ENCODE data around the gene C11orf21. TPM values are rescaled to one million over a fixed set of nuclear protein-coding genes. Genes with fewer than 3 reads are reported as not detected.
"Not testable (repeated sequence)": the region's sequence is repeated elsewhere in the genome, so short reads cannot be mapped to it uniquely, and the experiment has no call there.

C11orf21 gene
- total RNA-seq: 20.4 and 21.2 TPM in 2 replicates

GRCh38 chr11:2301631-2302305, at the start of gene C11orf21, which contains the start of gene TSPAN32:
TSS of gene C11orf21 (minus strand) at chr11:2301918. CDS start at chr11:2301808, 110 bp downstream.
TSS of gene TSPAN32 (plus strand) at chr11:2302013. CDS start at chr11:2302150, 137 bp downstream.
- intact Hi-C loops (cut with micrococcal nuclease): loop anchor here (2.0 to 5.0 kb wide), 2 partner anchors 34 to 75 kb away; partner anchors contain the start of gene CD81

GRCh38 chr11:2348986-2349385, 47.3 kb upstream of the C11orf21 start:
- intact Hi-C loops (cut with micrococcal nuclease): no loop called here

GRCh38 chr11:2347308-2347830, 45.7 kb upstream of the C11orf21 start:
- intact Hi-C loops (cut with micrococcal nuclease): no loop called here

- intact Hi-C loops (cut with micrococcal nuclease): no loop called here
These were observed 45.0 kb upstream of the C11orf21 start for GRCh38 chr11:2346586-2347307.

- intact Hi-C loops (cut with micrococcal nuclease): no loop called here
These were observed 44.3 kb upstream of the C11orf21 start for GRCh38 chr11:2346014-2346413.

GRCh38 chr11:2345050-2345449, 43.3 kb upstream of the C11orf21 start:
- intact Hi-C loops (cut with micrococcal nuclease): no loop called here

- intact Hi-C loops (cut with micrococcal nuclease): no loop called here
These were observed 41.8 kb upstream of the C11orf21 start for GRCh38 chr11:2343502-2343901.

- intact Hi-C loops (cut with micrococcal nuclease): no loop called here
These were observed 41.3 kb upstream of the C11orf21 start for GRCh38 chr11:2342981-2343380.

- intact Hi-C loops (cut with micrococcal nuclease): no loop called here
These were observed 40.8 kb upstream of the C11orf21 start for GRCh38 chr11:2342557-2342956.

GRCh38 chr11:2338760-2339159, 37.0 kb upstream of the C11orf21 start:
- intact Hi-C loops (cut with micrococcal nuclease): loop anchor here (1.0 kb wide), 1 partner anchor 81 kb away; no protein-coding TSS in a partner anchor

- intact Hi-C loops (cut with micrococcal nuclease): not testable (repeated sequence)
These were observed 33.6 kb upstream of the C11orf21 start for GRCh38 chr11:2335286-2335685.

GRCh38 chr11:2333486-2334205, 31.9 kb upstream of the C11orf21 start:
- intact Hi-C loops (cut with micrococcal nuclease): not testable (repeated sequence)

GRCh38 chr11:2332569-2332968, 30.9 kb upstream of the C11orf21 start:
- intact Hi-C loops (cut with micrococcal nuclease): not testable (repeated sequence)

- intact Hi-C loops (cut with micrococcal nuclease): no loop called here
These were observed 29.7 kb upstream of the C11orf21 start for GRCh38 chr11:2331404-2331803.

GRCh38 chr11:2330696-2331095, 29.0 kb upstream of the C11orf21 start:
- intact Hi-C loops (cut with micrococcal nuclease): no loop called here

- intact Hi-C loops (cut with micrococcal nuclease): no loop called here
These were observed 27.8 kb upstream of the C11orf21 start for GRCh38 chr11:2329551-2329950.

- intact Hi-C loops (cut with micrococcal nuclease): no loop called here
These were observed 27.1 kb upstream of the C11orf21 start for GRCh38 chr11:2328656-2329354.

GRCh38 chr11:2328021-2328420, 26.3 kb upstream of the C11orf21 start:
- intact Hi-C loops (cut with micrococcal nuclease): no loop called here

- intact Hi-C loops (cut with micrococcal nuclease): no loop called here
These were observed 25.3 kb upstream of the C11orf21 start for GRCh38 chr11:2327032-2327431.

- intact Hi-C loops (cut with micrococcal nuclease): no loop called here
These were observed 24.0 kb upstream of the C11orf21 start for GRCh38 chr11:2325719-2326118.

- intact Hi-C loops (cut with micrococcal nuclease): no loop called here
These were observed 23.4 kb upstream of the C11orf21 start for GRCh38 chr11:2325123-2325522.

Data from T-helper 1 cell treated with Interleukin-12 subunit alpha and Interleukin-12 subunit beta and Interleukin-4 antibody, amounts not matched to agents 30 ng/mL and 1 ng/mL, for 36 hours (primary cell).